ENCODE data around the gene PKD1L1.
"Not testable (repeated sequence)": the region's sequence is repeated elsewhere in the genome, so short reads cannot be mapped to it uniquely, and the experiment has no call there.

Gene PKD1L1

DNA sequence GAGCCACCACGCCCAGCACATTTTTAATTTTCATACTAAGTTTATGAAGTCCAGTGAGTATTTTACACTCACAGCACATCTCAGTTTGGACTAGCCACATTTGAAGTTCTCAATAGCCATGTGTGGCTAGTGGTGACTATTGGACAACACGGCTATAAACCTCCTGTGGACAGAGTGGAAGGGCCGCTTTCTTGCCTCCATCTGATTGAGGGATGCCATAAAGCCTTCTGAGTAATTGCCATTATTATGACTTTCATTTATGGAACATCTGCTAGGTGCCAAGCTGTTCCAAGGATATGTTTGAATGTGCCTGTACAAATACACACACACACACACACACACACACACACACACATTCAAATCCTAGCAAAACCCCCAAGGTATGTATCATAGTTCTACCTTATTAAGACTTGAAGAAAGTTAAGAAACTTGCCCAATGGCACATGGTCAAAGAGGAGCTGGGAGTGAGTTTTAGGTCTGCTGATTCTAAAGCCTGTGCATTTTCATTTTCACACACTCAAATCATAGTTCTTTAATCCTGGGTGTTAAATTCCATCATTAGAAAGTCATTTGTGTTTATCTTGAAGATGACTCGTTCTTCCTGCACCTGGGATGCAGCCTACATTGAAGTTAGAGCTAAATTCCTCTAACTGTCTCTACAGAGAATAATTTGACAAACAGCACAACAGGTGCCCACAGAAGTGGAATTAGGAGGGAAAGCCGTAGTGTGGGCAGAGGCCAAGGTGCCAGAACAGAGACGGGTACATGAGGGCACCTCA is 143.3 kb downstream of the PKD1L1 start:
- no peak for FAIRE-seq

DNA sequence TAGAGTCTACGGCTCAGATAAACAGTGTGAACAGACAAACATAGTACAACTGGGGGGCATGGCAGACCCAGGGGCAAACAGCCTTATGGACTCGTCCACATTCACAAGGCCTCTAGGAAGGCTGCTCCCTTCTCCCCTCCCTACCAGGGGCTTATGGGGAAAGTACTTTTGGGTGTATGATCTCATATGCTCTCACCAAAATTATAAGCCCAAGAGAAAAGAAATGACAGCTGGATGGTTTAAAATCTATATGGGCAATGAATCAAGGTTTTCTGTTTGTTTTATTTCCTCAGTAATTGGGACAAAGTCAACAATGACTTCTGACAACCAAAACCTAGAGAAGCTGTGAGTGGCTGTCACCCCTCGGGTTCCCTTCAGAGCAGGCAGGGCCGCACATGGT is 144.4 kb downstream of the PKD1L1 start:
- no peak for FAIRE-seq
- no peak for DNase-seq (ENCODE audit: insufficient read length, low spot score)

More for the DNA sequence above, 143.3 kb downstream of the PKD1L1 start:
- DNase-seq (ENCODE audit: insufficient read length, low spot score) = no peak

DNA sequence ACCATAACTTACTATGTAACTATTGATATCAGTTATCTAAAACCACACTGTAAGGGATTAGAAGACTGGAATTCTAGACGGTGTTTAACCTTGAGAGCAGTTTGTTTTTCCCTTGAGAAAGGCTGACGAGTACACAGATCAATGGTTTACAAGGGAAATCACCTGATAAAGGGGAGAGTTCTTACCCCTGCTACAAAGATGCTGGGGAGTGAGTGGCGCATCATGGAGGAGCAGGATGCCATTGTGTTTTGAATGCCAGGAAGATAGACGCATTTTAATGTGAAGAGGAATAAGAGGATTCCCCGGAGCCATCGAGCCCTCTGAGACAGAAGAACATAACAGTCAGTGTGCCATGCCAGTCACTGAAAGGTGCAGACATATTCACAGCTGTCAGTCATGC is 145.2 kb downstream of the PKD1L1 start:
- no peak for DNase-seq (ENCODE audit: insufficient read length, low spot score)
- no peak for FAIRE-seq

DNA sequence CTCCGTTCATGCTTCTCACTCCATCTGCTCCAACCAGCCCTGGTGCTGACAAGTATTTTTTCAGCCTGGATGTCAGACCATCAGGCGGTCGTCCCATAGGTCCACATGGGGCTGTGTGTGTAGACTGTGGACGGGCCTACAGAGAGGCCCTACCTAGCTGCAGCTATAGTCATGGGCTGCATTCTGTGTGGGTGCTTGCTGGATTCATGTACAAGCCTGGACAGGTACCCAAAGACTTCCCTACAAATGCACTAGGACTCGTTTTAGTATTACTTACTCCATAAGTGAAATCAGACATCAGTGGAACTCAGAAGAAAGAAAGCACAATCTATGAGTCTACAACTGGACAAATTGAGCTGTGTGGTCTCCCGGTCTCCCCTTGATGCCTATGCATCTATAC is 146.8 kb downstream of the PKD1L1 start:
- FAIRE-seq = no peak

DNA sequence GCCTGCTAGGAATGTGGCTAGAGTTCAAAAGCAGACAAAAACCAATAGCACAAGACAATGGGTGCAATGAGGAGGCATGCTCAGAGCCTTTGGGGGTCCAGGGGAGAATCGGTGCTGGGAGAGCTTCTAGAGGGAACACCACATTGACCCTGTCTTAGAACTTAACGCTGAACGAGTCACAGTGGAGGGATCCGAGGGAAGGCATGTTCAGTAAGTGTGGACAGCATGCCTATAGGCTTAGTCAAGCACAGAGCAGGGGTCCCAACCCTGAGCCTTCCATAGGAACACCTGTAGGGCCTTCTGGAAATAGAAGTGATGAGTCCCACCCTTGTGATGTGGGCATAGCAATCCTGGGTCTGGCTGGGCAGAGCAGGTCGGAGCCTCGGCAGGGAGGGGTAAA is 148.7 kb downstream of the PKD1L1 start:
- FAIRE-seq = no peak
- DNase-seq (ENCODE audit: insufficient read length, low spot score) = no peak

More for the DNA sequence above, 146.8 kb downstream of the PKD1L1 start:
- DNase-seq (ENCODE audit: insufficient read length, low spot score) = no peak

DNA sequence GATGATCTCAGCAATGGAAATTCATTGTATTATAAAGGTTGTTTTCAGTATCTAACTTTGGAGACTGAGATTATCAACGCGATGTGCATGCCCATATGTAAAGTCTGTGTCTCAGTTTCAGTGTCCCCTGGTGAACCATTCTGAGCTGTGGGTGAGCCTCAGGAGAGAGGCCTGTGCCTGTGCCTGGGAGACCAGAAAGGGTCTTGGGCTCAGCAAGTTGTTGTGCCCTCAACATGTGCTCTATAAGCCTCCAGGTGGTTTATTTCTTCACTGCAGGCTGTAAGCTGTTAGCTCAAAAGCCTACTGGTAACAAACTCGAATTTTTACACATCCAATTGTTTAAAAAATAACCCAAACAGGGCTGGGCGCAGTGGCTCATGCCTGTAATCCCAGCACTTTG is 151.9 kb downstream of the PKD1L1 start:
- DNase-seq (ENCODE audit: insufficient read length, low spot score) (no peak), FAIRE-seq (no peak)

DNA sequence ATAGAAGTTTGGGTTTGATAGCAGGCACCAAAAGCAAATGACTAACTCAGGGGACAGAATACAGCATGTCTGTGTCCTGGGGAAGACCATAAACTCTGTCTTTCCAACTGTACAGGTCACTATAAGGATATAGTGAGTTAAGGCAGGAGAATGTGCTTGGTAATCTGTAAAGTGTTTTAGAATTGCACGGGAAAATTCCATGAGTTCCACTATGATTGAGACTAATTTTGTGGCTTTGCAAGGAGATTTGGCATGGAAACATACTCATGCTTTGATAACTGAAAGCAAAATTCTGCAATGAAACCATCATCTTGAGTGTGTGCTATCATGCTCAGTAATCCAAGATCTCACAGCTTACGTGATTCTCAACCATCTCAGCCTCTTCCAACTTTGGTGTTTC is 152.6 kb downstream of the PKD1L1 start:
- no peak for FAIRE-seq
- DNase-seq (ENCODE audit: insufficient read length, low spot score) = no peak

DNA sequence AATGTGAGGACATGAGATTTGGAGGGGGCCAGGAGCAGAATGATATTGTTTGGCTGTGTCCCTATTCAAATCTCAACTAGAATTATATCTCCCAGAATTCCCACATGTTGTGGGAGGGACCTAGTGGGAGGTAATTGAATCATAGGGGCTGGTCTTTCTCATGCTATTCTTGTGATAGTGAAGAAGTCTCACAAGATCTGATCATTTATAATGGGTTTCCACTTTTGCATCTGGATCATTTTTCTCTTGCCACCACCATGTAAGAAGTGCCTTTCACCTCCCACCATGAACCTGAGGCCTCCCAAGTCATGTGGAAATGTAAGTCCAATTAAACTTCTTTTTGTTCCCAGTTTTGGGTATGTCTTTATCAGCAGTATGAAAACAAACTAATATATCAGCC is 153.1 kb downstream of the PKD1L1 start:
- DNase-seq (ENCODE audit: insufficient read length, low spot score); FAIRE-seq: not testable (repeated sequence)

DNA sequence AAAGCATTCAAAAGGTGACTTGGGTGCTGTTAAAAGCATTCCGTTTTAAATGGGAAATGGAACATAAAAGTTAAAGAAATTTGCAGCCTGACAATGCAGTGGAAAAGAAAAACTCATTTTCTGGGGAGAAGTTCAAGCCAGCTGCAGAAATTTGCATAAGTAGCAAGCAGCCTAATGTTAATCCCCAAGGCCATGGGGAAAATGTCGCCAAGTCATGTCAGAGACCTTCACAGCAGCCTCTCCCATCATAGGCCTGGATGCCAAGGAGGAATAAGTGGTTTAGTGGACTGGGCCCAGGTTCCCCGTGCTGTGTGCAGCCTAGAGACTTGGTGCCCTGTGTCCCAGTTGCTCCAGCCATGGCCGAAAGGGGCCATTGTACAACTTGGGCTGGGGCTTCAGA is 154.2 kb downstream of the PKD1L1 start:
- DNase-seq (ENCODE audit: insufficient read length, low spot score) = no peak
- FAIRE-seq = no peak

DNA sequence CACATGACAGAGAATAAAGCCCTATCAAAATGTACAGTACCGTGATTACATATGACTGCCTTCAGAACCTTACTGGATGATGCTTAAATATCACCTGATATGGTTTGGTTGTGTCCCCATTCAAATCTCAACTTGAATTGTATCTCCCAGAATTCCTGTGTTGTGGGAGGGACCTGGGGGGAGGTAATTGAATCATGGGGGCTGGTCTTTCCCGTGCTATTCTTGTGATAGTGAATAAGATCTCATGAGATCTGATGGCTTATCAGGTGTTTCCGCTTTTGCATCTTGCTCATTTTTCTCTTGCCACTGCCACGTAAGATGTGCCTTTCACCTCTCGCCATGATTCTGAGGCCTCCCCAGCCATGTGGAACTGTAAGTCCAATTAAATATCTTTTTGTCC is 155.1 kb downstream of the PKD1L1 start:
- not testable (repeated sequence) for FAIRE-seq; DNase-seq (ENCODE audit: insufficient read length, low spot score)

DNA sequence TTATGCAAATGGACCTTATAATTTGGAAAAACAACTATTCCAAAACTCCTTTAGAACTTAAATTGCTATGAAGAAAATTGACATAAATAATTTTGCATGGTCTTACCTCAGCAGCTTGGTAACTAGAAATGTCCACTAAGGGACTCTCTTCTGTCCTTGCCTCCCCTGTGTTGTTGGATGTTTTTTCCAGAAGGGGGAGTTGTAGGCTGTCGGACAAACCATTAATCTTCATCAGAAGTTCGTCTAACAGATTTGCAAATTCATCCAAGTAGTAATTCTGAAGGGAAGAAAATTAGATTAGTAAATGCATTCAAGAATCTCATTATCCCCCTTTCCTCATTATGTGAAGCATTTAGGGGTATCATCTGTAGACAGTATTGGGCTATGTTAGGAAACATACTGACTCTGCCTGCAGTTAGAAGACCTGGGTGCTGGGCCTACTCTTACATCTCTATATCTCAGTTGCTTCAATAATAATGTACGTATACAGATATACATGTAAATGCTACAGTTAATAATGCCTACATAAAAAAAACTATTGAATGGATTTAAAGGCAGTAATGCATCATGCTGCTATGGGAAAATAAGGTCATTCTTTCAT is 155.6 kb downstream of the PKD1L1 start:
- no peak for FAIRE-seq
- no peak for DNase-seq (ENCODE audit: insufficient read length, low spot score)

DNA sequence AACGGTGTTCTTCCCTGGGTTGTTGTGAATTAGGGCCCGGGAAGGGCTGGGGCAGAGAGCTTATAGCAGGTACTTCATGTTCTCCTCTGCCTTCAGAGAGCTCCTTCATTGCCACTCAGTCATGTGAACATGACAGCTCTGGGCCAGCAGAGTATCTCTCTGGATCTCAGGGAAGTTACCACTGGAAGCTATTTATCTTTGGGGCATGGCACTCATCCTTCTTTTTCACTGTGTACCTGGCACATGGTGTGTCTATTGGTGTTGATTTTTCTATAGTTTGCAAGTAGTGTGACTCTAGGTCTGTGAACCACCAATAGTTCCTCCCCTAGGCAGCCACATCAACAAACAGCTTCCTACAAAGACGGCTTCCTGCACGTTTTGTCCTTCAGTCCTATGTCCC is 156.6 kb downstream of the PKD1L1 start:
- DNase-seq (ENCODE audit: insufficient read length, low spot score) (no peak), FAIRE-seq (no peak)

DNA sequence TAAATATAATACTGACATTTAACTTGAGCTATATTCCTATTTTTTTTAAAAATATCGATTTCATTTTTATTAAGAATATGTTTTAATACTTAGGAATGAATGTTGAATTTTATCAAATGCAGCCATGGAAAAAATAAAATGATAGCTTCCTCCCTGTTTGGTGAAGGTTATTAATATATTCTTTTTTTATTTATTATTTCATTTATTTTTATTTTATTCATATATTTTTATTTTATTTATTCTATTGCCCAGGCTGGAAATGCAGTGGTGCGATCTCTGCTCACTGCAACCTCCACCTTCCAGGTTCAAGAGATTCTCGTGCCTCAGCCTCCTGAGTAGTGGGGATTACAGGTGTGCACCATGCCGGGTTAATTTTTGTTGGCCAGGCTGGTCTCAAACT is 160.2 kb downstream of the PKD1L1 start:
- DNase-seq (ENCODE audit: insufficient read length, low spot score) (no peak), FAIRE-seq (no peak)

DNA sequence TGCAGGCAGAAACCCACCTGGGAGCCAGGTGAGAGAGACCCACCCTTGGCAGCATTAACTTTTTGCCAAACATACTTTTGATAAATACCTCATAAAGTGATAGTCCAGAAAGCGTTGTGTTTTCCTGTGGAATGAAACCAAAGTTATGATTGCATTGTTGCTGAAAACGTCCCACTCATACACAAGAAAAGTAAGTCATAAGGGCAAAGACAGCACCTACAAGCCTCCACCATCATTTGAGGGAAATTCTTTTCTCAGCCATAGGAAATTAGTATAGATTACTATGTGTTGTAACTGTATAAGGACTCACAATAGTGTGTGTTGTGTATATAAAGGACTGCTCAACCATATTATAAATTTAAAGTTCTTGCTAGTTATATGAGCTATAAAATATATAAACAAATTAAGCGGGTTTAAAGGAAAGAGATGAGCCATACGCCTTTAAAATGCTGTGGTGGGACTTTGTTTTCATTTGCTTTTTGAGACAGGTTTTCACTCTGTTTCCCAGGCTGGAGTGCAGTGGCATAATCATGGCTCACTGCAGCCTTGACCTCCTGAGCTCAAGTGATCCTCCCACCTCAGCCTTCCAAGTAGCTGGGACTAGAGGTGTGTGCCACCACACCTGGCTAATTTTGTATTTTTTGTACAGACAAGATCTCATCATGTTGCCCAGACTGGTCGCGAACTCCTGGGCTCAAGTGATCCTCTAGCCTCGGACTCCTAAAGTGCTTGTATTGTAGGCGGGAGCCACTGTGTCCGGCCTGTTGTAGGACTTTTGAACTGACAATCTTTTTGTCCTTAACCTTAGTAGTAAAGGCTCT is 160.8 kb downstream of the PKD1L1 start:
- no peak for DNase-seq (ENCODE audit: insufficient read length, low spot score)
- FAIRE-seq = no peak

DNA sequence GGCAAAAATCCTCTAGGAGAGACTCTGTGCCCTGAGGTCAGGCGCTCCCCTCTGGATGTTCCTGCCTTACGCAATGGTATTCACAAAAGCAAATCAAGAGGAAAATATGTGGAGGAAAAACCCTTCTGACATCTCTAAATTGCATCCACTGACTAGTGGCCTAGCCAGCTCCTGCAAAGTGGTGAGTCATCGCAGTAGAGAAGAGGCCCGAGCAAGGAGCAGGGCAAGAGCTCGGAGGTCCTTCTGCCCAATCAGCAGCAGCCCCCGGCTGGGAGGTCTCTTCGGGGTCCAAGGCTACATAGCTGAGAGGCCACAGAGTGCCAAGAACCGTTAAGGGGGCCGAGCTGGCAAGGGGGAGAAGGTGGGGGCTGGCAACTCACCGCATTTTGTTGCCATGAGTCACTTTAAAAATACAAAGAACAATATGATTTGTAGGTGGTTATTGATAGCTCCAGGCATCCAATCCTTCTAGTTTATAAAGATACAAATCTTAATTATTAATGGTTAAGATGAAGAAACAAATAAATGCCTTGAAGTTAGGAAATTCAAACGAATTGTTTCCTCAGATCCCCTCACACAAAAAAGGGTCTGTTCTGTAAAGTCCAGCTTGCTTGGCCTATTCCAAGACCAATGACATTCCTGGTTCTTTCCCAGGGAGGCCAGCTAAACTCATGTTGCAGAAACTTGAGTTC is 161.6 kb downstream of the PKD1L1 start:
- no peak for DNase-seq (ENCODE audit: insufficient read length, low spot score)
- FAIRE-seq = no peak

DNA sequence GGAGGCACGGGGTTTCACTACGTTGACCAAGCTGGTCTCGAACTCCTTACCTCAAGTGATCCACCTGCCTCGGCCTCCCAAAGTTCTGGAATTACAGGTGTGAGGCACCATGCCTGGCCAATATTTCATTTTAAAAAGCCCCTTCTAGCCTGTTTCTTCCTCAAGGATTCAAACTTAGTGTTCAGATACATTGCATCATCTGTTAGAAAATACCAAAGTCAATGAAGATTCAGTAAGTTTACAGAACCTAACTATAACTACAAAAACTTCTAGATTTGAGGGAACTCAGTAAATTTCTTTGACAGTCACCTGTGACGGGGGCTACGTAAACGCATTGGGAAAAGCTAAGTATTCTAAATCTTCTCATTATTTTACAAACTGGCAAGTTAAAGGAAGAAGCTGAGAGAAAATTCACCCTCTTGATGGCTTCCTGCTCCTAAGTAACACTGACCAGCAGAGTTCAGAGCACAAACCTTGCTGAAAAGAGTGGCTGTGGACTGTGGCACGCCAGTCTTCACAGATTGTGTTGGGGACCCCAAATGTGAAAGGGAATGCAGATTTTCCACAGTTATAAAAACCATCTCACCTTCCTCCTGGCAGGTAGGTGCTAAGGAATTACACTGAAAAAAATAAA is 162.2 kb downstream of the PKD1L1 start:
- FAIRE-seq (no peak), DNase-seq (ENCODE audit: insufficient read length, low spot score) (no peak)

DNA sequence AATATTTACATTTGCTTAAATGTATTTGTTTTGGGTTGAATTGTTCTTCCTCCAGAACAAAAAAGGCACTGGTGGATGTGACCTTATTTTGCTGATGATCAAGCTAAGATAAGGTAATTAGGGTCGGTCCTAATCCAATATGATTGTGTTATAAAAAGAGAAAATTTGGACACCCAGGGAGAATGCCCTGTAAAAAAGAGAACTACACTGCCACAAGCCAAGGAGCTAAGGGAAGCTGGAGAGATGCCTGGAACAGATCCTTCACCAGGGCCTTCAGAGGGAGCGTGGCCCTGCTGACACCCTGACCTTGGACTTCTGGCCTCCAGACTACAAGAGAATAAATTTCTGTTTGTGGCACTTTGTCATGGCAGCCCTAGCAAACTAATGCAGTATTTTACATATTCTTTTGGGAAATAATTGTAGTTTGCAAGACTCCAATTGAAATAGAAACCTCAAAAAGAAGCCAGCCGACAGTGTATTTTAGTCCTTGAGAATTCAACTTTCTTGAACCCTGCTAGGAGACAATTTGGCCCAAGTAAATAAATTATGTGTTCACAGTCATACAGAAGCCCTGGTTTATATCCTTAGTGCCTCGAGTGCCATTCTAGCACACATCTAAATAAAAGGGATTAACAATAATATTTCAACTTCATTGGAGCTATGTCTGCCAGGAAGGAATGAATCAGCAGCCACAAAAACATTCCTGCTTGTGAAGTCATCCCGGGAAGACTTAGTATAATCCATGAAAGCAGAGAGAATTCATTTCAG is 164.6 kb downstream of the PKD1L1 start:
- DNase-seq (ENCODE audit: insufficient read length, low spot score) = no peak
- FAIRE-seq = no peak

DNA sequence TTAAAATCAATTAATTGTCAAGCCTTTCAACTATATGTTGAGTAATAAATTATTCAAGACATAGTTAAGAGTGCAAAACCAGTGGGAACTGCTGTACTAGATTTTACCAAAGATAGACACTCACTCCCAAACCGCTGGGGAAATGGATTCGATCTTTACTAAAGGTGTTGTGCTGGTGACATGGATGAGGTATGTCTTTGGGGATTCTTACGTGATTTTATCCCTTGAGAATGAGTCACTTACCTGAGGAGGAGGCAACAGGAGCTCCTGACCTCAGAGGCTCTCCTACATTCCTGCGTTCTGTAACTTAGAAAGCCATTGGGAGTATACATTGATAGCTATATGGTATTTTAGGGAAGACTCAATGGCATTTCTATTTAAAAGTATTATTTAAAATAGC is 165.5 kb downstream of the PKD1L1 start:
- DNase-seq (ENCODE audit: insufficient read length, low spot score) (no peak), FAIRE-seq (no peak)

DNA sequence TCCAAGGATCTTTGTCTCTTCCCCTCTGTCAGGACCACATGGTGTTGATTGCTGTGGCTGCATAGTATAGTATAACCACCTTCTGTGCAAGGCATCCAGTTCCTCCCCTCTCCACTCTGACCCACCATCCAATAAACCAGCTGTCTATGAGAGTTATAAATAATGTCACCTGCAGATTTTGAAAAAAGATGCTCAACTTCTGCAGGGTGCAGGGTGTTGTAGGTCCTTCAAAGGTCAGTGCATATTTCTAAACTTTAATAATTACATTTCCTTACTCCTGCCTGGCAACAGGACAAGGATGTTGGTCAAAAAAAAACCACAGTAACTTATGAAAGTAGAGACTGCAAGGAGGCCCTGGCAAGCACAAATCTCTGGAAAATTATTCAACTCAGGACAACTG is 166.2 kb downstream of the PKD1L1 start:
- FAIRE-seq = no peak
- no peak for DNase-seq (ENCODE audit: insufficient read length, low spot score)

DNA sequence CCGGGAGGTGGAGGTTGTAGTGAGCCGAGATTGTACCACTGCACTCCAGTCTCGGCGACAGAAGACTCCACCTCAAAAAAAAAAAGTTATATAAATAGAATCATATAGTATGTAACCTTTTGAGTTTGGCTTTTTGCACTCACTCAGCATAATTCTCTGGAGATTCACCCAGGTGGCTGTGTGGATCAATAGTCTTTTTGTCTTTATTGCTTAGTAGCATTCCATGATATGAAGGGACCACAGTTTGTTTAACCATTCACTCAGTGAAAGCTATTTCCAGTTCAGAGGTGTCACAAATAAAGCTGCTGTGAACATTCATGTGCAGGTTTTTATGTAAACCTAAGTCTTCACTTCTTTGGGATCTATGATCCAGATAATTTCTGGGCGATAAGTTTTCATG is 167.7 kb downstream of the PKD1L1 start:
- DNase-seq (ENCODE audit: insufficient read length, low spot score) (no peak), FAIRE-seq (no peak)
